Testis (tissue), 3 donors: ENCODE measurements around the gene LRP1. TPM values are rescaled to one million over a fixed set of nuclear protein-coding genes. Genes with fewer than 3 reads are reported as not detected.

Source experiments
- DNase-seq: peaks from one replicate; pipeline ENCODE4 v3.0.0-alpha.2; 2019
- H3K27ac ChIP-seq, 2 donors: fragments of 200-600 bp; sonication (generic); one replicate each; pipeline ENCODE4 v1.5.1; 2019
- H3K27me3 ChIP-seq: fragments of 200-600 bp; sonication (generic); one replicate; pipeline ENCODE4 v1.5.1; 2019
- H3K36me3 ChIP-seq: fragments of 200-600 bp; sonication (generic); one replicate; pipeline ENCODE4 v1.5.1; 2017; ENCODE audit warnings: low read depth; ENCODE audit errors: missing control alignments
- H3K4me1 ChIP-seq: fragments of 200-600 bp; sonication (generic); one replicate; pipeline ENCODE4 v1.5.1; 2019
- H3K4me3 ChIP-seq, 2 donors: fragments of 200-600 bp; sonication (generic); one replicate each; pipeline ENCODE4 v1.5.1; 2017 to 2019
- H3K9me3 ChIP-seq: fragments of 200-600 bp; sonication (generic); one replicate; pipeline ENCODE4 v1.5.1; 2017
- POLR2A ChIP-seq: fragments of 450-650 bp; IDR thresholded peaks from one replicate; pipeline ENCODE4 v1.6.1; 2017; ENCODE audit warnings: antibody characterized with exemption, mild to moderate bottlenecking, moderate library complexity
- WGBS, 2 donors: methylation state at CpG; one replicate each; pipeline ENCODE4 v1.1.5; 2018; 5-methylcytosine and 5-hydroxymethylcytosine counted together
- intact Hi-C: fragments of 100-400 bp; cut with DNase I; formaldehyde crosslinking; loops from one replicate; pipeline ENCODE4 v1.15.1; 2023; ENCODE audit warnings: low total_unique reads
- polyA plus RNA-seq: library from polyadenylated mRNA; stranded (reverse); fragments of 350-450 nt; fragmentation: Illumina TruSeq; extraction: RNeasy Lipid Tissue Mini Kit (QIAGEN cat#74804); gene quantifications from one replicate; pipeline ENCODE4 v1.2.3, GENCODE V29; 2014; ENCODE audit warnings: low read depth, low replicate concordance; ENCODE audit not compliant: insufficient read depth
- total RNA-seq, 2 donors: library from RNA; depleted of rRNA; stranded (reverse); fragments of >200 nt; gene quantifications; one replicate each; pipeline ENCODE4 v1.2.3, GENCODE V29; 2016
- TF ChIP-seq, protein P1 (sequence below), 3 experiments: fragments of 450-650 bp in 2 of 3; fragments of 200-600 bp in 1 of 3; sonication (generic) in 1 of 3; IDR thresholded peaks; one replicate each; pipeline ENCODE4 v1.5.1; 2016 to 2019; ENCODE audit warnings: antibody characterized with exemption in 3 of 3, mild to moderate bottlenecking in 2 of 3, moderate library complexity in 1 of 3

The LRP1 gene
- total and polyA plus RNA-seq, 3 donors from 2014 or later, result 82.4 to 200 (median 135) TPM

DNA sequence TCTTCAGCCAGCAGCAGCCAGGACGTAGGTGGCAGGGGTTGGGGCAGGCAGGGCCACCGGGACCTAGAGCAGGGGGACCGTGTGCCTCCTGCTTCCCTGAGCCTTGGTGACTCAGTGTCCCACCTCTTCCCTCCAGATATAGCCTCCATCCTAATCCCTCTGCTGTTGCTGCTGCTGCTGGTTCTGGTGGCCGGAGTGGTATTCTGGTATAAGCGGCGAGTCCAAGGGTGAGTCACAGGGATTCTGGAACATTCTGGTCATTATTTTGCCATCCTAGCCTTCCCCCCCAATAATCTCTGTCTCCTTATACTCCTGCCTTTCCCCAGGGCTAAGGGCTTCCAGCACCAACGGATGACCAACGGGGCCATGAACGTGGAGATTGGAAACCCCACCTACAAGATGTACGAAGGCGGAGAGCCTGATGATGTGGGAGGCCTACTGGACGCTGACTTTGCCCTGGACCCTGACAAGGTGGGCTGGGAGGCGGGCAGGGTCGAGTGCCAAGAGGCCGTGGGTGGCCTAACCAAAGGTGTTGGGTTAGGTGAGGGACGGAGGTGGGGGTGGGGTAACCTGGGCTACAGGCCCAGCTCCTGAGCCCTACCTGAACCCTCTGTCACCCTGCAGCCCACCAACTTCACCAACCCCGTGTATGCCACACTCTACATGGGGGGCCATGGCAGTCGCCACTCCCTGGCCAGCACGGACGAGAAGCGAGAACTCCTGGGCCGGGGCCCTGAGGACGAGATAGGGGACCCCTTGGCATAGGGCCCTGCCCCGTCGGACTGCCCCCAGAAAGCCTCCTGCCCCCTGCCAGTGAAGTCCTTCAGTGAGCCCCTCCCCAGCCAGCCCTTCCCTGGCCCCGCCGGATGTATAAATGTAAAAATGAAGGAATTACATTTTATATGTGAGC is 83.8 kb downstream of the LRP1 start:
- Histone ChIP-seq H3K4me1 (peaks cover 19% of the 10 kb centered on the region), H3K27ac (peak overlapping the region in 1 of 2 donors; percentile 33), H3K4me3 (no peak overlapping the region), H3K27me3 (no peaks in the 10 kb centered on the region), H3K9me3 (no peaks in the 10 kb centered on the region), H3K36me3 (no peaks in the 10 kb centered on the region)
- WGBS, 2 donors, result 79 to 80% methylated on average over 26 to 27 of the region's 27 CpGs
- intact Hi-C loops, result no loop called here
- no peak for TF ChIP-seq POLR2A
- TF ChIP-seq, protein P1, sequence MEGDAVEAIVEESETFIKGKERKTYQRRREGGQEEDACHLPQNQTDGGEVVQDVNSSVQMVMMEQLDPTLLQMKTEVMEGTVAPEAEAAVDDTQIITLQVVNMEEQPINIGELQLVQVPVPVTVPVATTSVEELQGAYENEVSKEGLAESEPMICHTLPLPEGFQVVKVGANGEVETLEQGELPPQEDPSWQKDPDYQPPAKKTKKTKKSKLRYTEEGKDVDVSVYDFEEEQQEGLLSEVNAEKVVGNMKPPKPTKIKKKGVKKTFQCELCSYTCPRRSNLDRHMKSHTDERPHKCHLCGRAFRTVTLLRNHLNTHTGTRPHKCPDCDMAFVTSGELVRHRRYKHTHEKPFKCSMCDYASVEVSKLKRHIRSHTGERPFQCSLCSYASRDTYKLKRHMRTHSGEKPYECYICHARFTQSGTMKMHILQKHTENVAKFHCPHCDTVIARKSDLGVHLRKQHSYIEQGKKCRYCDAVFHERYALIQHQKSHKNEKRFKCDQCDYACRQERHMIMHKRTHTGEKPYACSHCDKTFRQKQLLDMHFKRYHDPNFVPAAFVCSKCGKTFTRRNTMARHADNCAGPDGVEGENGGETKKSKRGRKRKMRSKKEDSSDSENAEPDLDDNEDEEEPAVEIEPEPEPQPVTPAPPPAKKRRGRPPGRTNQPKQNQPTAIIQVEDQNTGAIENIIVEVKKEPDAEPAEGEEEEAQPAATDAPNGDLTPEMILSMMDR (IDR thresholded peaks at IDR 0.05), result no peak
- DNase-seq, result no peak

DNA sequence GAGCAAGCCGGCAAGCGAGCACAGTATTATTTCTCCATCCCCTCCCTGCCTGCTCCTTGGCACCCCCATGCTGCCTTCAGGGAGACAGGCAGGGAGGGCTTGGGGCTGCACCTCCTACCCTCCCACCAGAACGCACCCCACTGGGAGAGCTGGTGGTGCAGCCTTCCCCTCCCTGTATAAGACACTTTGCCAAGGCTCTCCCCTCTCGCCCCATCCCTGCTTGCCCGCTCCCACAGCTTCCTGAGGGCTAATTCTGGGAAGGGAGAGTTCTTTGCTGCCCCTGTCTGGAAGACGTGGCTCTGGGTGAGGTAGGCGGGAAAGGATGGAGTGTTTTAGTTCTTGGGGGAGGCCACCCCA is 84.4 kb downstream of the LRP1 start:
- WGBS, 2 donors, result 61 to 68% methylated on average over 7 of the region's 7 CpGs
- intact Hi-C loops, result no loop called here

DNA sequence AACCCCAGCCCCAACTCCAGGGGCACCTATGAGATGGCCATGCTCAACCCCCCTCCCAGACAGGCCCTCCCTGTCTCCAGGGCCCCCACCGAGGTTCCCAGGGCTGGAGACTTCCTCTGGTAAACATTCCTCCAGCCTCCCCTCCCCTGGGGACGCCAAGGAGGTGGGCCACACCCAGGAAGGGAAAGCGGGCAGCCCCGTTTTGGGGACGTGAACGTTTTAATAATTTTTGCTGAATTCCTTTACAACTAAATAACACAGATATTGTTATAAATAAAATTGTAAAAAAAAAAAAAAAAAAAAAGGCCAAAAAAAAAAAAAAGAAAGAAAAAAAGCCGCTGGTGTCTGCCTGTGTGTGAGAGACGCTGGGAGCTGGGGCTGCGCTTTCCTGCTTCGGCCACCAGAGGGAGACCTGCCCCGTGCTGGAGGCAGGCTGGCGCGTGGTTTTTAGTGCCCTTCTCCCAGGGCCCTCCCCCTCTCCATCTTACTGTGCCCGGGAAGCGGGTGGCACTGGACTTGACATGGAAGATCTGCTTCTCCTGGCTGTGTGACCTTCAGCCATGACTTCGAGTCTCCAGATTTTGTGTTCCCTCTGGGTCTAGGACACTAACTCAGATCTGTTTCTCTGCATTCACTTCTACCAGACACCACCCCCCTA is 84.9 kb downstream of the LRP1 start:
- no peak overlapping the region for H3K4me3 ChIP-seq
- TF ChIP-seq, protein P1 (IDR thresholded peaks at IDR 0.05), result peak; percentile 87 to 95 (median 93)
- TF ChIP-seq POLR2A, result no peak
- no peaks in the 10 kb centered on the region for H3K27me3 ChIP-seq
- H3K27ac ChIP-seq, result peak overlapping the region; percentile 33 to 50
- DNase-seq, result peak; percentile 94
- intact Hi-C loops, result no loop called here
- no peaks in the 10 kb centered on the region for H3K36me3 ChIP-seq
- WGBS, 2 donors, result 13 to 16% methylated on average over 16 of the region's 16 CpGs
- H3K9me3 ChIP-seq, result no peaks in the 10 kb centered on the region
- peaks cover 27% of the 10 kb centered on the region for H3K4me1 ChIP-seq

More for the DNA sequence above, 84.4 kb downstream of the LRP1 start:
- H3K27ac ChIP-seq, result peak overlapping the region; percentile 33 to 50
- no peaks in the 10 kb centered on the region for H3K36me3 ChIP-seq
- TF ChIP-seq, protein P1 (IDR thresholded peaks at IDR 0.05), result no peak
- TF ChIP-seq POLR2A, result no peak
- H3K9me3 ChIP-seq, result no peaks in the 10 kb centered on the region
- no peaks in the 10 kb centered on the region for H3K27me3 ChIP-seq
- no peak overlapping the region for H3K4me3 ChIP-seq
- H3K4me1 ChIP-seq, result peaks cover 26% of the 10 kb centered on the region
- DNase-seq, result no peak

DNA sequence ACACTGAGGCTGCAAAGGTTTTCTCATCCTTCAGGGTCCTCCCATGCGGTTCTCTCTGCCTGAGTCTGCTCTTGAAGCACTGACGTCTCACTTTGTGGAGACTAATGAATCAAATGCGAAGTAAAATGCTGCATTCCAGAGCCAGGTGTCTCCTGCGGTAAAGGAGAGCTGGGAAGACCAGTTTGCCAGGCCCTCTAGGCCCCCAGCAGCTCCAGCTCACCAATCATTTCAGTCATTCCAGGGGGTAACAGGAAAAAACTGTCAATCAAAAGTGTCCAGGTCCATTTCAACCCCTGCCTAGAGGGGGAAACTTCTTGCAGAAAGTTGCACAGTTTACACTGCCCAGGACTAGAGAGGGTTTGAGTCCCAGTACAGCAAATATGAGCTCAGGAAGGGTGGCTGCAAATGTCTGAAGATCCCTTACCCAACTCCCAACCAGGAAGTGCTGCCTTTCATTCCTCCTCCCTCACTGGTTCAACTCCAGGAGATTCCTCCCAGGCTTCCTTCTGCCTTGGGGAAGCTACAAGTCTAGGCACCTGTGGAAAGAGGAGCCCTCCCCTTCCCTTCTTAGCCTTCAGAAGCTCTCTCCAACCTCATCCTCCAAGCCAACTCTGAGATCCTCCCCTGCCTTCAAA is 85.6 kb downstream of the LRP1 start:
- intact Hi-C loops, result no loop called here
- Histone ChIP-seq H3K4me1 (peaks cover 27% of the 10 kb centered on the region), H3K36me3 (no peaks in the 10 kb centered on the region), H3K4me3 (no peak overlapping the region), H3K27ac (no peak overlapping the region), H3K27me3 (no peaks in the 10 kb centered on the region), H3K9me3 (no peaks in the 10 kb centered on the region)
- DNase-seq, result no peak
- TF ChIP-seq POLR2A, result no peak
- TF ChIP-seq, protein P1 (IDR thresholded peaks at IDR 0.05), result no peak
- 53 to 75% methylated on average over 4 of the region's 4 CpGs for WGBS, 2 donors
